GM21367 (cell line): ENCODE measurements around the gene GJC2.
"Not testable (repeated sequence)": the region's sequence is repeated elsewhere in the genome, so short reads cannot be mapped to it uniquely, and the experiment has no call there.

Experiments used
- ATAC-seq: cut with Tn5 transposase; IDR thresholded peaks from one replicate; pipeline ENCODE4 v1.9.1; 2021; ENCODE audit not compliant: unreplicated experiment

GJC2 gene

GRCh38 chr1:228149406-228150119 is at the start of gene GJC2:
Gene GJC2, plus strand, starts transcription at chr1:228149930. Its CDS starts 7,829 bp downstream, at chr1:228157759.
- ATAC-seq = no peak

GRCh38 chr1:228100822-228101613 is 48.7 kb upstream of the GJC2 start:
- ATAC-seq = no peak

DNA sequence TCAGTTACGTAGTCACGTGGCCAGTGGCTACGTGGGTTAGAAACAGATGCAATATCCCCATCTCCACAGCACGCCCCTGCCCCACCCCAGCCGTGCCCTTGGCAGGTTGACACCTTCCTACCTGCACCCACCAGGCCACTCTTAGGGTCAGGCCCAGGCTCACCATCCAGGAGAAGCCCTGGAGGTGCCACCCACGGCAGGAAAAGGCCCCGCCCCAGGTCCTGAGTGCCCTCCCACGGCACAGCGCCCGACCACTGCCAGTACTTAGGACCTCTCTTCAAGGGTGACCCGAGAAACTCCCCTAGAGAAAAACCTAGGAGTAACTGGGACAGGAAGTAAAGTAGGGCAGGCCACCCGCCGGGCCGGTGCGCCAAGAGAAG is 48.1 kb upstream of the GJC2 start:
- ATAC-seq = no peak

- ATAC-seq = peak; percentile 30
These were observed 47.5 kb upstream of the GJC2 start for GRCh38 chr1:228101994-228102790.

- peak; percentile 62 for ATAC-seq
These were observed 46.7 kb upstream of the GJC2 start, which contains the start of gene C1orf35 for GRCh38 chr1:228102791-228103620. Gene C1orf35, minus strand, starts transcription at chr1:228103325. Its CDS starts 98 bp downstream, at chr1:228103227.

GRCh38 chr1:228104526-228105269 is 45.0 kb upstream of the GJC2 start:
- no peak for ATAC-seq

GRCh38 chr1:228105270-228105995 is 44.3 kb upstream of the GJC2 start:
- no peak for ATAC-seq

DNA sequence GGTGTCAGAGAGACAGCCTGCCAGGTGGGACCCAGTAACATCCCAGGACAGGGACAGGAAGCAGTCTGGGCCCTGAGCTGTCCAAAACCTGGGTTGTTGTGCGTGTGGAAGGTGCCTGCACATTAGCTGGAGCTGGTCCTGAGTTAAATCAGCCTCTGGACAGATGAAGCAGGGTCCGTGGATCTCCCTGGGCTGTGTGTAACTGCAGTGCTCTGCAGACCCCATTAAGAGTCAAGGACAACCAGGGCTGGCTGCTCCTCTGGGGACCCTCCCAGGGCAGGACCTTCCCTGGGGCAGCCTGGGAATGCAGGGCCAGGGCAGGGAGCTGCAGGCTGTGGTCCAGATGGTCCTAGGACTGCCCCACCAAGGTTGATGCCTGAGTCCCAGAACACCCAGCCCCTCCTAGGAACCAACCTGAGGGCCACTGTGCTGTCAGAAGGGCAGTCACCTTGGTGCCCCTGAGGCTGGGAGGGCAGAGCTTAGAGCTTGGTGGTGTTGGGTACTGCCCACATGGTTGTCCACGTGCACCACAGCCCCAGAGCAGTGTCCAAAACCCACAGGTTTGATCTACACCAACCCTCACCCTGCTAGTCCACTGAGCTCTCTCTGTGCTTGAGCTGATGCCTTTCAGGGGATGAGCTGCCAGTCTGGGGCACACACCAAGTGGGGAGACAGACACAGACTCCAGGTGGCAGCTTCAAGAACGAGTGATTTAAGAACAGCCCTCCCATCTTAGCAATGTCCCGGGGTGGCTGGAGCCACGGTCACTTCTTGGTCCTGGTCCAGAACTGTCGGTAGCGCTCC is 43.5 kb upstream of the GJC2 start:
- no peak for ATAC-seq

- ATAC-seq = no peak
These were observed 43.0 kb upstream of the GJC2 start for GRCh38 chr1:228106800-228107054.

GRCh38 chr1:228107636-228108035 is 42.1 kb upstream of the GJC2 start:
- no peak for ATAC-seq

- ATAC-seq = no peak
These were observed 41.6 kb upstream of the GJC2 start for GRCh38 chr1:228108055-228108690.

DNA sequence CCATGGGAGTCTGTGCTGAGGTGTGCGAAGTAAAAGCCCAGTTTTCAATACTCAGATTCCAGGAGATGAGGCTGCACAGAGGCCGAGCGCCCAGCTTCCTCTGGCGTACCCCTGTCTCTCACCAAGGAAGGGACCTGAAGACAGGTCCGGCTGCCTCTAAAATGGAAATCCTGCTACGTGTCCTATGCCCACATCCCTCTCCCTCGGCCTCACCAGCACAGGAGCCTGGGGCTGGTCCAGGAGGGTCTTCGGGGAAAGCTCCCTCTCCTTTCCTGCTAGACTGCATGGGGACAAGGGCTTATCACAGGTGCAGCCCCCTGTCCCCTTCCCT is 41.0 kb upstream of the GJC2 start:
- no peak for ATAC-seq

DNA sequence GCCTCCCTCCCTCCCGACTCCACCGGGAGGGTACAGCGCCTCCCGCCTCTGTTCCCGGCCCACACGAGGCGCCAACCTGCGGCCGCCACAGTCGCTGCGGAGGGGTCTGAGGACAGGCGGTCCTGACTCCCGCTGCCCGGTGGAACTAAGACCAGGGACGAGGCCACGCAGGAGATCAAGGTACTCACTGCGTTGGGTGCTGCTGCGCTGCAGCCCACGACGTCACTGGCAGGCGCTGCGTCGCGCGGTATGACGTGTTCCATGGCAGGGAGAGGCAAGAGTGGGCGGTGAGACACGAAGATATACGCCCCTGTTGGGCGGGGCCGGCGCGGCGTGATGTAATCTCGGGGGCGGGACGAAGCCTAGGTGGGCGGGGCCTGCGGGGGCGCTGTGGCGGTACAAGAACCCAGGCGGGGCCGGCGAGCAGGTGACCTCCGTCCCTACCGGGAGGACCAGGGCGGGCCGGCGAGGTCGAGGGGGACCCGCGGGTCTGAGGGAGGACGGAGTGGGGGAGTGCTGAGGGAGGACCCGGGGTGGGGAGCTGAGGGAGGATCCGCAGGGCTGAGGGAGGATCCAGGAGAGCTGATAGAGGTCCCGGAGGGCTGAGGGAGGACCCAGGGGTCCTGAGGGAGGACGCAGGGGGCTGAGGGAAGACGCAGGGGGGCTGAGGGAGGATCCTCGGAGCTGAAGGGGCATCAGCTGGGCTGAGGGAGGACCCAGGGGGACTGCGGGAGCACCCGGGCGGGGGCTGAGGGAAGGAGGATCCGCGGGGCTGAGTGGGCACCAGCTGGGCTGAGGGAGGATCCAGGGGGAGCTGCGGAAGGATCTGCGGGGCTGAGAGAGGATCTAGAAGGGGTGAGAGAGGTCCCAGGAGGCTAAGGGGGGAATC is 40.4 kb upstream of the GJC2 start, which contains the start of gene MRPL55:
TSS of gene MRPL55 (minus strand) at position 227 of the 889 bp plus-strand sequence. CDS start 1,039 bp downstream, outside the sequence.
- peak; percentile 85 for ATAC-seq

DNA sequence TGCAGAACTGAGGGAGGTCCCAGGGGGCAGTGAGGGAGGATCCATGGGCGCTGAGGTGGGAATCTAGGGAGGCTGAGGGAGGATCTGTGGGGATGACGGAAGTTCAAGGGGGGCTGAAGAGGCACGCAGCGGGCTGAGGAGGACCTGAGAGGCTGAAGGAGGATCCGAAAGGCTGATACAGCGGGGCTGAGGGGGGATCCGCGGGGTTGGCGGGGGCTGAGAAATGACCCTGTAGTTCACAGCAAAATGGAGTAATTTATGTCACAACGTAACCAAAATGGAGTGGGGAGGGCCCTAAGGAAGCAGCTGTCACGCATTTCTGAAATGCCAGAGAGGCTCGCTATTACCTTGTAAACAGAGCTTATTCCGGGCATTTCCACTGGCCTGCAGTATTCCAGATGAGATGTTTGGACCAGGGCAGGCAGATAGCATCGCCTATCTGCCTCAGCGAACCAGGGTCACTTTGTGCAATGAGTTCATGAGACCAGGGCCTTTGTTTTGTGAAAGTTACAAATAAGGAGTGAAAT is 39.7 kb upstream of the GJC2 start:
- ATAC-seq = peak; percentile 5

DNA sequence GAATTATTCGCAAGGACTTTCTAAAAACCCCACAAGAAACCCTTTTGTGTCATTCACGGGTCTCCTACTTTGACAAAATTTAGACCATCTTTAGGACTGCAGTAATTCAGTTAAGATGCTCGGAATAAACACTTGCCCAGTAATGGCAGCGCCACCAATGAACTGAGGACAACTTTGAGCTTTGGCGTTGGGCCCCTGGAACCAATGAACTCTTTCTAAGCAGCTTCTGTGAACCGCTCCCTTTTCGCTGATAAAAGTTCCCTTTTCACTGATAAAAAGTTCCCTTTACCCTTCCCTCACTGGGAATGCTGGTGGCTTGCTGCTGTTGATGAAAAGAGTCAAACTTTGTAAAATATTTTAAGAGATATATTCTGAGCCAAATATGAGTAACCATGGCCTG is 39.2 kb upstream of the GJC2 start:
- ATAC-seq = no peak

GRCh38 chr1:228111315-228111714 is 38.4 kb upstream of the GJC2 start:
- ATAC-seq = not testable (repeated sequence)

GRCh38 chr1:228112167-228112566 is 37.6 kb upstream of the GJC2 start:
- no peak for ATAC-seq
